Stimulated activated CD8-positive, alpha-beta memory T cell treated with anti-CD3 and anti-CD28 coated beads, Interleukin-4, amount 100 ng/mL, for 24 hours (primary cell): ENCODE data around the gene EHF.

Experiments
- DNase-seq: peaks from one replicate; pipeline ENCODE4 v3.0.0-alpha.2; 2020; ENCODE audit warnings: low read depth

EHF gene

DNA sequence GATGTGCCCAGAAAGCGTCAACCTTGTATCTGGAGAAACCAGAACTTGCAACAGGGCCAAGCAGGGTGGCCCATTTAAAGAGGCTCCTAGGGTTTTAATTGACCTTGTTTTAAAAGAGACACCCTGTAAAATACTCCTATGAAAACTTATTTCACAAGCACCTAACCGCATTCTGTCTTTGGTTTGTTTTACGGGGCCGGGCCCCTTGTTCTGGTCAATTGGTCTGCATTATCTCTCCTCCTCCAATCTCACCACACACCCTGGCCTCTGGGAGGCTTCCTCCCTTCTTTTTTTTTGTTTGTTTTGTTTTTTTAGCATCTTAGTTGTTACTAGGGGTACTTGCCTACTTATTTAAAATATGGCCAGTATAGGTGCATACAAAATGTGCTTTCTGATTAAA is 4.7 kb downstream of the EHF start:
- no peak for DNase-seq

DNA sequence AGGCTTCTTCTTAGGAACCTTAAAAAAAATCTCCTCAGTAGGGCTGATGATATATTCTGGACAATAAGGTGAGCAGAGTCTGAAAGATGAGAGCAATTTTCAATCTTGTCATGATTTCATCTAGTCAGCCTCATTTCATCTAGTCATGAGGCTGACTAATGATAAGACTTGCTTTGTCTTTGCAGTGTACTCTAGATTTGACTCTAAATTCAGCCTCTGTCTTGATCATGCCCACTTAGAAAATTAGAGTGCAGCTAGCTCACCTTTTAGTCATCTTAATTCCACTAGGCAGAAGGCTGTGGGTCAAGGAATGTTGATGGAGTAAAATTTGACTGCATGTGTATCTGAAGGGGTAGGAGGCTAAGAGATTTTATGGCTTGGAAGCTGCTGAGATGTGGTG is 5.5 kb downstream of the EHF start:
- DNase-seq: no peak

GRCh38 chr11:34627197-34627596 is 6.3 kb downstream of the EHF start:
- DNase-seq: no peak

GRCh38 chr11:34629711-34630110 is 8.8 kb downstream of the EHF start:
- no peak for DNase-seq

DNA sequence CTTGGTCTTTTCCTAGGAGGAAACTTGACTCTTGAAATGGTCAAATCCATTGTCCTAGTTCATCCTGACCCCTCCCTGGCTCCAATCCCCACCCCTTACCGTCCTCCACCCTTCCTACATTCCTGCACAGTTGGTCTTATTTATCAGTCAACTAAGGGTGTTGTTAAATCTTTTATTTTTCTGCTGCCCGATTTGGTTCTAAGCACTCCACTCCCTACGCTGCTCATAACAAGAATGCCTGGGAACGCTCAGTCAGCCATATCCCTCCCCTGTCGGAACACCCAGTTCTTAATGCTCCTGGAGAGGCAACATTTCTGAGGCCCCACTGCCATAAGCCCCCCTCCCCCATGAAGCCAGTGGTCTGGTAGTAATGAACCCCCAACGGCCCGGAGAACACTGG is 9.7 kb downstream of the EHF start:
- no peak for DNase-seq

DNA sequence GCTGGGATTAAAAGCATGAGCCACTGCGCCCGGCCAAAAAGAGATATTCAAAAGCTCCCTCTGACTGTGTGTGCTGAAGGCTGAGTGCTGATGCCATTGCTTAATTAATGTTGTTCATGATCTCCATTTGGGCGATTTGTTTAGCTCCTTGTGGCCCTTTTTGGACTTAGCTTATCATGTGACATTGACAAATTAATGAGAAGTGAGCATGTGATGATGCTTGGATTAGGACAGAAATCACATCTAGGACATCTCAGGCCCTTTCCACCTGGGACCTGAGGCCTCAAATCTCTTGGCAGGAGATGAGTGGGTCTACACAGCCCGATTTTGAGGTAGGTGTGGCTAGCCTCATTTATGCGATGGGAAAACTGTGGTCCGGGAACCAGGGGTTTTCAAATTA is 10.4 kb downstream of the EHF start:
- DNase-seq: no peak

GRCh38 chr11:34631737-34632104 is 10.8 kb downstream of the EHF start:
- DNase-seq: no peak

DNA sequence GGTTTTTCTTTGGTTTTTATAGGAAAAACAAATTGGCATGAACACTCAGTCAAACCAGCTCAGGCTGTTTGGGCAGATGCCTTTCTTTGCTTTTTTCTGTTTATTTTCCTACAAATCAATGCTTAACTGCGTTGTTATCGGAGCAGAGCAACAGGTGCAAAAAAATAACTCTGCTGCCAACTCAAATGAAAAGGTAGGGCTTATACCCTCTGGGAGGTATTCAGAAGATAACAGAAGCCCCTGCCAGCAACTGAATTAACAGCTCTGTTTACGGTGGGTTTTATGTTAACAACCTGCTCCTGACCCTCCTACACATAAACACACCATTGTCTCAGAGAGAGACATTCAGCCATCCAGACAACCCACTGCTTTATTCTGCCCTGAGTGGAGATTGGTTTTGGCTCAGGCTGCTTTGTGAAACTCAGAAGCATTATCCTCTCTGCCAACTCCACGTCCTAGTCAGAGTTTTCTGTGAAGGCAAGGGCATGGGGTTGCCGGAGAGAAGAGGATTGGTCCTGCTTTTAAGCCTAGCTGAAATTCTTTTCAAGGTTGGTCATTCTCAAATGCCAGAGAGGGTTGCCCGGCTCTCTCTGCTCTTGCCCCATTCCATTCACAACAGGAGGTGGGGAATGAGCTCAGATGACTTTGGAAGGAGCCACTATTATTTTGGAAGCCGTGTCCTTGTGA is 11.4 kb downstream of the EHF start:
- DNase-seq: no peak

DNA sequence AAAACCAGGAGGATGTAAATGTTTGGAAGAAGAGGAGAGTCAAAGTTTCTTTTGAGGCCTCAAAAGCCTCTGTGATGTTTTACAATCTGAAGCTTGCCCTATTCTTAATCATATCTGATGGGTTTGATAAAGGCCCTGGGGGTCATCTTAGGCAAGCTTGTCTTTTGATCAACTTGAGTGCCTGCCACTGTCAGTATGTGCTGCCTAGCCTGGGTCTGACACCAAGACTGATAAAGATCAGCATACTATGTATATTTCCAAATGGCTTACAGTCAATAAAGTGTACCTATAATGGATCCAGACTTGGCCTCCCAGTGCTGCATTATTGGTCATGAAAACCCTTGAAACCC is 12.7 kb downstream of the EHF start:
- DNase-seq: no peak

DNA sequence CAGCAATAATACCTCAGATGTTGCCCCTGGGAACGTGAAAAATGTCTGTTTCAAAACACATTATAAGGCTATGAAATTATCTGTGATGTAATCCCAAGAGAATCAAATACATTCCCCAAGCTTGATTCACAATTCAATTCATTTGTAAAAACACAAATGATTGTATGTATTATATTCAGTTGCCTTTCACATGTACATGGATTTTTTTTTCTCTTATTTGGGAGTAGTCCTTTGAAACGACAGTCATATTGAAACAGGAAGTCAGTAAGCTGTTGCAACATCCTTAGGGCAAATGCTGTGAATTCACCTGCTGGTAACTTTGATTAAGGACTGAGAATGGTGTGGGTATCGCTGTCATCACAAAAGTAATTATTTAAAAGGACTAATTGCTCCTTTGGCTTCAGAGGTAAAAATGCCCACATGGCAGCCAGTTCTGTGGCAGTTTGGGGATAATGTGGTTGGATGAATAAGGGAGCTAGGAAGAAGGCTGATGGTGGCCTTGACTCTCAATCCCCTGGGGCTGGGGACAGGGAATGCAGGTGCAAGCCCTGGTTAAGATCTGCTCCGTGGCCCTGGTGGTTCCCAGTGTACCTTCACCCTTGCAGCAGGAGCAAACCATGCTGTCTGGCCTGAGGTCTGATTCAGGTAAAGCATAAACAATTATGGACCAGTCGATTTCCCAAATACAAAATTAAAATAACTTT is 13.2 kb downstream of the EHF start:
- no peak for DNase-seq

GRCh38 chr11:34634694-34635062 is 13.8 kb downstream of the EHF start:
- no peak for DNase-seq

- DNase-seq: no peak
Observed at GRCh38 chr11:34636127-34636526, 15.2 kb downstream of the EHF start.

- DNase-seq: no peak
Observed at GRCh38 chr11:34637303-34637702, 16.4 kb downstream of the EHF start.

DNA sequence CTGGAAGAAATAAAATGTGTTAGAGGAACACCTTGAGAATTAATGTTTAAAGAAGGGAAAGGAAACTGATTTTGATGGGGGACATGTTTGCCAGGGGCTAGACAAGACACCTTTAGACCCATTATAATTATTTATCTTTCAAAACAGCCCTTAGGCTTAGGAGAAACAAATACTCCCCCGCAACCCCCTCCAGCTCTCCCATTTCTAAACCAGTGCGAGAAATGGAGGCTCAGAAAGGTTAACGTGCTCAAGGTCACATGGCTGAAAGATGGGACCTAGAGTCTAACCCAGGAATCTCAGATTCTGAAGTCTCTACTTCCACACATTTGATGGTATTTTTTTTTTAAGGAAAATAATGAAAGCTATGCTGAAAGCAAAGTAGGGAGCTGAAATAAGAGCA is 18.0 kb downstream of the EHF start:
- DNase-seq: no peak

DNA sequence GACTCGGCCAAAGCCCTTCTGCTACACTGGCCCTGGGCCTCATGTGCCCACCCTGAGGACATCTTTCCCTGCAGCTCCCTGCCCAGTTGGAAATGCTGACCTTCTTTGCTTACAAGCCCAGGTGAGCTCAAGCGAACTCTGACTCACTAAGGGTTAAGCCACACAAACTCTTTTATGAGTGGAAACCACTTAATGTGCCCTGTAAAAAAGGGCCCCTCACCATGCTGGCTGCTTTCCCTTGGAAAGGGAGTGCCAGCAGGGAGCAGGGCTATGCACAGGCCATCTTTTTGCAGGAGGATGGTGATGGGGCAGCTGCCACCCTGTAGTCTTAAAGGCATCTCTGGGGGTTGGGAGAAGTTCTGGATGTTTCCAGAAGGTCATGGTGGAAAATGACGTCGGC is 18.7 kb downstream of the EHF start:
- no peak for DNase-seq

GRCh38 chr11:34640050-34640923 is 19.4 kb downstream of the EHF start:
- DNase-seq: no peak

- no peak for DNase-seq
Observed at GRCh38 chr11:34640924-34641275, 20.0 kb downstream of the EHF start.

DNA sequence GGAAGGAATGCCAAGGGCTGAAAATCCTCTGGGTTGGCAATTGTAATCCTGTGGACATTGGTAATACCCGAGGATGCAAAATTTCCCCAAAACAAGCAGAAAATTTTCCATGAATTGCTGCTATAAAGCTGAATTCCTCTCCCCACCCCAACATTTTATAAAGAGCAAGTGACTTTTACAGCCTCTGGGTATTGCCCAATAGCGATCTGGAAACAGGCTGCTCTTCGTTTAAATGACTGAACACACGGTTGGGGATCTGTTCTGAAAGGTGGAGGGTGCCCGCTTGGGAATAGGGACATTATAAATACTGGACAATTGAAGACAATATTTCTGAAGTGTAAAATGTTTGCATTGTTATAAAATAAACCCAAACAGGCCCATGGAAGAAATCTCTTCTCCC is 20.6 kb downstream of the EHF start:
- no peak for DNase-seq

DNA sequence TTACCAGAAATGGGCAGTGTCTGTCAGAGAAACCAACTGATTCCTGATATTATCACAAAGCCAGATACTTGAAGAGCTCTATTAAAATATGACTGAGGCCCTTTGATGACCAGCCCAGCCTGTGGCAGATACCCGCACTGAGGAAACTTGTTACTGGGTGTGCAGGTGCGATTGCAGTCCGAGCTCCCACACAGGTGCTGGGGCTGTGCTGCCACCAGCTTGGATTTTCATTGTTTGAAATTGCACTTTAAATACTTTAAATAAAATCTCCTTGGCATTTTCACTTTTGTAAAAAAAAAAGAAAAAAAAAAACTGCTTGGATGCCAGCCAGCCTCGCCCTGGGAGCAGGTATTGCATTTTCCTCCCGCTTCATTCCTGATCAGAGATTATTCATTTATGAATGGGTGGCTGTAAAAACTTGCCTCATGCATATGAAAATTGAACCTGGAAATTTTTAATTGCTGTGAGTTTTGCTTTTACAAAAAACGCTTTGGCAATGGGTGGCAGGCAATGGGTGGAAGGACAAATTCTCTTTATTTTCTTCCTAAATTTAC is 21.2 kb downstream of the EHF start:
- DNase-seq: no peak

GRCh38 chr11:34642873-34643272 is 22.0 kb downstream of the EHF start:
- no peak for DNase-seq

GRCh38 chr11:34643311-34643710 is 22.4 kb downstream of the EHF start:
- DNase-seq: no peak

- no peak for DNase-seq
Observed at GRCh38 chr11:34643846-34644245, 23.0 kb downstream of the EHF start.
